ENCODE results near the gene ARHGAP19.

- TF ChIP-seq, protein P1, sequence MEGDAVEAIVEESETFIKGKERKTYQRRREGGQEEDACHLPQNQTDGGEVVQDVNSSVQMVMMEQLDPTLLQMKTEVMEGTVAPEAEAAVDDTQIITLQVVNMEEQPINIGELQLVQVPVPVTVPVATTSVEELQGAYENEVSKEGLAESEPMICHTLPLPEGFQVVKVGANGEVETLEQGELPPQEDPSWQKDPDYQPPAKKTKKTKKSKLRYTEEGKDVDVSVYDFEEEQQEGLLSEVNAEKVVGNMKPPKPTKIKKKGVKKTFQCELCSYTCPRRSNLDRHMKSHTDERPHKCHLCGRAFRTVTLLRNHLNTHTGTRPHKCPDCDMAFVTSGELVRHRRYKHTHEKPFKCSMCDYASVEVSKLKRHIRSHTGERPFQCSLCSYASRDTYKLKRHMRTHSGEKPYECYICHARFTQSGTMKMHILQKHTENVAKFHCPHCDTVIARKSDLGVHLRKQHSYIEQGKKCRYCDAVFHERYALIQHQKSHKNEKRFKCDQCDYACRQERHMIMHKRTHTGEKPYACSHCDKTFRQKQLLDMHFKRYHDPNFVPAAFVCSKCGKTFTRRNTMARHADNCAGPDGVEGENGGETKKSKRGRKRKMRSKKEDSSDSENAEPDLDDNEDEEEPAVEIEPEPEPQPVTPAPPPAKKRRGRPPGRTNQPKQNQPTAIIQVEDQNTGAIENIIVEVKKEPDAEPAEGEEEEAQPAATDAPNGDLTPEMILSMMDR (IDR thresholded peaks at IDR 0.05), result no peak
- TF ChIP-seq POLR2A (IDR thresholded peaks at IDR 0.05), result no peak
Measured at GRCh38 chr10:97228130-97228774, 64.2 kb downstream of the ARHGAP19 start.

Data from esophagus squamous epithelium (tissue), 4 donors.